ENCODE results near the gene ITGAE.

ITGAE gene

DNA sequence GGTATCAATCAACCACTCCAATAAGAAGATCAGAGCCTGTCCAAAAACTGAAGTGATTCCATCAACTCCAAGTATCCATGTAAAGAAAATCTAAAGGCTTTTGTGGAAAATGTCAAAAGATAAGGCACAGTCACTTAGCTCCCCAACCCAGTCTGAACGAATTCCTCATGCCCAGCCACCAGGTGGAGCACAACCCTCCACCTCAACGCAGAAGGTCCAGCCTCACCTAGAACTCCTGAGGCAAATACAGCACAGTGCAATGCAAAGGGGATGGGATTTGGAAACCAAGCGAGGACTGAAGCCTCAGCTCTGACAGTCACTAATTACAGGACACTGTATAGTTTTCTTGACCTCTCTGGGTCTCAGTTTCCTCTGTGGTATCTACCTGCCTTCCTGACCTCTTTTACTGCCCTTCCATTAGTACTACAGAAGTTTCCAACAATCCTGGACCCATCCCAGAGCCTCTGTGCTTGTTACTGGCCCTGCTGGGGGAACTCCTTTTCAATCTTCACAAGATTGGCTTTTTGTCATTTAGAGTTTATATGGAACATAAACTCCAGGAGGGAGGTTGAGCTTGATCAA is 43.0 kb upstream of the ITGAE start:
- no peak overlapping the region for H3K4me2 ChIP-seq
- H3K4me3 ChIP-seq (IDR thresholded peaks at IDR 0.05; ENCODE audit: insufficient read depth, low read depth, low read length), result no peak overlapping the region
- H3K79me2 ChIP-seq (ENCODE audit: insufficient read depth, low read depth), result peaks cover 20% of the 10 kb centered on the region

DNA sequence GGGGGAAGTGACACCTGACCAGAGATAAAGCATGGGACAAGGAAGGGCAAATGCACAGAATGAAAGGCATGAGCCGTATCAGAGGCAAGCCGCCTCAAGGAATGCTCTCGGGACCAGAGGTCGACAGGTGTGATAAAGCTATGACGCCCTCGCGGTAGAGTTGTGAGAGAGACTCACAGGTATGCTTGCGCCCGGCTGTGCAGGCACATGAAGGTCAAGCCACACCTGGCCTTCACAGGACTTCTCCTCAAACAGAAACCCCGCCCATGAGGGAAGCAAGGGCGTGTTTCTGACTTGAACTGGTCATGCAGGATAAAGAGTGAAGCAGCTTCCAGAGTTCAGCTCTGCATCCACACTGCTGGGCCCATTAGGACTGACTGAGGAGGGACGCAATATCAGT is 37.2 kb upstream of the ITGAE start:
- Histone ChIP-seq H3K9ac (no peak overlapping the region), H3K4me2 (no peak overlapping the region), H3K4me3 (IDR thresholded peaks at IDR 0.05; ENCODE audit: insufficient read depth, low read depth, low read length) (no peak overlapping the region), H4K20me1 (ENCODE audit: insufficient read depth) (no peaks in the 10 kb centered on the region), H3K4me1 (ENCODE audit: low read depth, poor library complexity, severe bottlenecking) (no peaks in the 10 kb centered on the region), H3K36me3 (ENCODE audit: insufficient read depth) (no peaks in the 10 kb centered on the region; the same call in 1 of the 2 replicates), H3K27me3 (ENCODE audit: insufficient read depth, low read depth) (no peaks in the 10 kb centered on the region), H3K27ac (no peak overlapping the region), H3K79me2 (ENCODE audit: insufficient read depth, low read depth) (no peaks in the 10 kb centered on the region), H2AFZ (ENCODE audit: low read depth) (no peak overlapping the region)
- TF ChIP-seq, protein P1, sequence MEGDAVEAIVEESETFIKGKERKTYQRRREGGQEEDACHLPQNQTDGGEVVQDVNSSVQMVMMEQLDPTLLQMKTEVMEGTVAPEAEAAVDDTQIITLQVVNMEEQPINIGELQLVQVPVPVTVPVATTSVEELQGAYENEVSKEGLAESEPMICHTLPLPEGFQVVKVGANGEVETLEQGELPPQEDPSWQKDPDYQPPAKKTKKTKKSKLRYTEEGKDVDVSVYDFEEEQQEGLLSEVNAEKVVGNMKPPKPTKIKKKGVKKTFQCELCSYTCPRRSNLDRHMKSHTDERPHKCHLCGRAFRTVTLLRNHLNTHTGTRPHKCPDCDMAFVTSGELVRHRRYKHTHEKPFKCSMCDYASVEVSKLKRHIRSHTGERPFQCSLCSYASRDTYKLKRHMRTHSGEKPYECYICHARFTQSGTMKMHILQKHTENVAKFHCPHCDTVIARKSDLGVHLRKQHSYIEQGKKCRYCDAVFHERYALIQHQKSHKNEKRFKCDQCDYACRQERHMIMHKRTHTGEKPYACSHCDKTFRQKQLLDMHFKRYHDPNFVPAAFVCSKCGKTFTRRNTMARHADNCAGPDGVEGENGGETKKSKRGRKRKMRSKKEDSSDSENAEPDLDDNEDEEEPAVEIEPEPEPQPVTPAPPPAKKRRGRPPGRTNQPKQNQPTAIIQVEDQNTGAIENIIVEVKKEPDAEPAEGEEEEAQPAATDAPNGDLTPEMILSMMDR (conservative IDR thresholded peaks at IDR 0.05; ENCODE audit: low read depth, low read length), result no peak

More for the DNA sequence above, 43.0 kb upstream of the ITGAE start:
- Histone ChIP-seq H3K36me3 (ENCODE audit: insufficient read depth) (no peaks in the 10 kb centered on the region; the same call in 1 of the 2 replicates), H4K20me1 (ENCODE audit: insufficient read depth) (no peaks in the 10 kb centered on the region), H3K27ac (no peak overlapping the region), H2AFZ (ENCODE audit: low read depth) (no peak overlapping the region), H3K9ac (no peak overlapping the region), H3K4me1 (ENCODE audit: low read depth, poor library complexity, severe bottlenecking) (peaks cover 7% of the 10 kb centered on the region), H3K27me3 (ENCODE audit: insufficient read depth, low read depth) (no peaks in the 10 kb centered on the region)
- TF ChIP-seq, protein P1 (conservative IDR thresholded peaks at IDR 0.05; ENCODE audit: low read depth, low read length), result peak; percentile 66

DNA sequence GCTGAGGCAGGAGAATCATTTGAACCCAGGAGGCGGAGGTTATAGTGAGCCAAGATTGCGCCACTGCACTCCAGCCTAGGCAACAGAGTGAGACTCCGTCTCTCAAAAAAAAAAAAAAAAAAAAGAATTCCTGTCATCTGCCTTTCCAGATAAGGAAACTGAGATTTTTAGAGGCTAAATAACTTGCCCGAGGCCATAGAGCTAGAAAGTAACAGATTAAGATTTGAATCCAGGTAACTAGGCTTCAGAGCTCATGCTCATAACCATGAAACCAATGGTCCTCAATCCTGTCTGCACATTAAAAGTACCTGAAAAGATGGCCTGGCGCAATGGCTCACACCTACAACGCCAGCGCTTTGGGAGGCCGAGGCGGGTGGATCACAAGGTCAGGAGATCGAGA is 35.6 kb upstream of the ITGAE start:
- H3K4me3 ChIP-seq (IDR thresholded peaks at IDR 0.05; ENCODE audit: insufficient read depth, low read depth, low read length), result no peak overlapping the region
- H3K27ac ChIP-seq, result no peak overlapping the region
- H3K9ac ChIP-seq, result no peak overlapping the region
- H3K79me2 ChIP-seq (ENCODE audit: insufficient read depth, low read depth), result no peaks in the 10 kb centered on the region
- H3K27me3 ChIP-seq (ENCODE audit: insufficient read depth, low read depth), result no peaks in the 10 kb centered on the region
- H3K36me3 ChIP-seq (ENCODE audit: insufficient read depth), result no peaks in the 10 kb centered on the region; the same call in 1 of the 2 replicates
- H4K20me1 ChIP-seq (ENCODE audit: insufficient read depth), result no peaks in the 10 kb centered on the region
- H2AFZ ChIP-seq (ENCODE audit: low read depth), result no peak overlapping the region
- H3K4me1 ChIP-seq (ENCODE audit: low read depth, poor library complexity, severe bottlenecking), result no peaks in the 10 kb centered on the region
- H3K4me2 ChIP-seq, result no peak overlapping the region
- TF ChIP-seq, protein P1 (conservative IDR thresholded peaks at IDR 0.05; ENCODE audit: low read depth, low read length), result no peak

DNA sequence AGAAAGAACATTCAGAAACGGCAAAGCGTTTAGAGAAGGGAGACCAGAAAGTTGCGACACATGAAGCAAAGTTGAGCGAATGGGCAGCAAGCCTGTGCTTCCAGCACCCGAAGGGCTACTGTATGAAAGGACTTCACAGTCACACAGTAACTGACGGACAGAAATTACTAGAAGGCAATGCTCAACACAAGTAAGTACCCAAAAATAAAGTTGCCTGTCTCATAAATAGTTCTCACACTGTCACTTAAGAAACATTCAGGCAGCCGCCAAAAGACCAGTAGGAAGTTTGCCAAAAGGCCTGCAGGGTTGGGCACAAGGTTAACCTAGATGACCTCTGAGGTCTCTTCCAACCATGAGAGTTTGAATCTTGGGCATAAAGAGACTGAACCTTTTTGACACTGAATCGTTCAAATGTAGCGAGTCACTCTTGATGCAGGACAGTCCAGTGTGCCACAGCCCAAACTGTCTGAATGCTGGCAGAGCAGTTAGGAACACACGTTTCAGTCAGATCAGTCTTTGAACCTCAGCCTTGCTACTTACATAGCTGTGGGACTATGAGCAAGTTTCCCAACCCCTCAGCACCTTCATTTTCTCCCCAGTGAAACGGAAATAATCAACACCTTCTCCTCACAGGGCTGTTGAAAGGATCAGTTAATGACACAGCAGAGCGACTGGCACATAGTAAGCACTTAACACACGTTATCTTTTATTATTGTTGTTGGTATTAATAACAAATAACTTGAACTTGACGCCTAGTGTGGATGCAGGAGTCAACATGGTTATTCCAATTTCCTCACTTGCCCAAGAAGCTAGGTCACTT is 34.6 kb upstream of the ITGAE start:
- Histone ChIP-seq H3K36me3 (ENCODE audit: insufficient read depth) (no peaks in the 10 kb centered on the region; the same call in 1 of the 2 replicates), H3K9ac (no peak overlapping the region), H3K27me3 (ENCODE audit: insufficient read depth, low read depth) (no peaks in the 10 kb centered on the region), H3K79me2 (ENCODE audit: insufficient read depth, low read depth) (no peaks in the 10 kb centered on the region), H2AFZ (ENCODE audit: low read depth) (no peak overlapping the region), H3K4me1 (ENCODE audit: low read depth, poor library complexity, severe bottlenecking) (no peaks in the 10 kb centered on the region), H4K20me1 (ENCODE audit: insufficient read depth) (no peaks in the 10 kb centered on the region), H3K27ac (no peak overlapping the region), H3K4me3 (IDR thresholded peaks at IDR 0.05; ENCODE audit: insufficient read depth, low read depth, low read length) (no peak overlapping the region), H3K4me2 (no peak overlapping the region)
- TF ChIP-seq, protein P1 (conservative IDR thresholded peaks at IDR 0.05; ENCODE audit: low read depth, low read length), result no peak
